Activated CD8-positive, alpha-beta T cell treated with anti-CD3 and anti-CD28 coated beads for 36 hours (primary cell): ENCODE measurements around the gene HOXB5. TPM values are rescaled to one million over a fixed set of nuclear protein-coding genes. Genes with fewer than 3 reads are reported as not detected.
A peak's percentile ranks its signal among the peaks of the same experiment; 100 is the strongest.

Experiments
- ATAC-seq: fragments of 200-7000 bp; cut with Tn5 transposase; one replicate; pipeline ENCODE4 v1.10.0; 2021; ENCODE audit warnings: mild to moderate bottlenecking, moderate library complexity
- CTCF ChIA-PET: fragments of 350-600 bp; sonication (Branson Sonifier 250); formaldehyde crosslinking; loops from one replicate; lab custom pipeline; 2021; ENCODE audit warnings: antibody characterized with exemption; lab: Charles Lee
- POLR2A ChIA-PET: fragments of 350-600 bp; sonication (Branson Sonifier 250); formaldehyde crosslinking; loops from one replicate; lab custom pipeline; 2021; ENCODE audit warnings: antibody characterized with exemption; lab: Charles Lee
- DNase-seq: peaks from one replicate; pipeline ENCODE4 v3.0.0-alpha.2; 2020
- H3K27ac Mint-ChIP-seq: one replicate; pipeline ENCODE4 v1.8.0; 2021; ENCODE audit warnings: mild to moderate bottlenecking, mixed read lengths
- H3K27me3 Mint-ChIP-seq: one replicate; pipeline ENCODE4 v1.8.0; 2021; ENCODE audit warnings: mixed read lengths
- H3K36me3 Mint-ChIP-seq: one replicate; pipeline ENCODE4 v1.8.0; 2021; ENCODE audit warnings: low read depth, mixed read lengths
- H3K4me1 Mint-ChIP-seq: one replicate; pipeline ENCODE4 v1.8.0; 2021; ENCODE audit warnings: low read depth, mixed read lengths
- H3K4me3 Mint-ChIP-seq: one replicate; pipeline ENCODE4 v1.8.0; 2021; ENCODE audit warnings: mild to moderate bottlenecking, moderate library complexity, mixed read lengths
- H3K9me3 Mint-ChIP-seq: one replicate; pipeline ENCODE4 v1.8.0; 2021; ENCODE audit warnings: mixed read lengths
- CTCF ChIP-seq: fragments of 200-600 bp; IDR thresholded peaks from one replicate; pipeline ENCODE4 v1.8.0; 2022; ENCODE audit warnings: antibody characterized with exemption, mild to moderate bottlenecking
- intact Hi-C: fragments of 100-400 bp; cut with micrococcal nuclease; formaldehyde crosslinking; loops from one replicate; pipeline ENCODE4 v1.10.0; 2022
- total RNA-seq, 2 experiments: library from RNA; stranded (reverse); gene quantifications; one replicate each; pipeline ENCODE4 v1.2.3, GENCODE V29; 2021

The HOXB5 gene
- total RNA-seq, 2 experiments from 2014 or later = not detected

DNA sequence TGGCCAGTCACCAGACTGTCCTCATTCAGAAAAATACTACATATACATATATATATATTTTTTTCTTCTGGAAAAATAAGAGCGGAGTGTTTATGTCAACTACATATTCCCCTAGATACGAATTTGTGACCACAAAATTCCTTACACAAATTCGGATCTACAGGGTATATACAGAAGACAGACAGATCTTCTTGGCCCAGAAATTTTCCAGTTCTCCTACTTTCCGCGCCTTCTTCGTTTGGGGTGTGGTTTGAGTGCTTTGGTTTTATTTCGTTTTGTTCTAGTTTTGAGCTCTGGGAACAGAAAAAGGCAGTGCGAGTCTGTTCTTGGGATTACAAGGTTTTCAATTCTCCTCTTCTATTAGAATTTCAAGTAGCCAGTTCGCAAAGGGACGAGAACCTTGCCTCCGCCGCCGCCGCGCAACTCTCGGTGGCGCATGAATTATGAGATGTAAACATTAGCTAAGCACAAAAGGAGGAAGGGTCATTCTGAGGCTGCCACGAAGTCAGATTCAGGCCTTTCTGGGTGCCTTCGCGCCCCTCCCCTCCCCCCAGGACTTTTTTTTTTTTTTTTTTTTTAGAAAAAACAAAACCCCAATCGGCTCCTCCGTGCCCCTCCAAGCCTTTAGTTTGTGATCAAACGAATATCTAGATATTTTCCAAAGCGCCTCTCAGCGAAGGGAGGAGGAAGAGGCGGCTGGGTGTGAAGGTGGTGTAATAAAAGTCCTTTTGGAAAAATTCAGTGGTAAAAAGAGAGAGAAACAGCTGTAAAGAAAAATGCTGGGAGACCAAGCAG lies 13.6 kb downstream of the HOXB5 start:
- ChIA-PET CTCF (interaction anchor here (0.8 to 1.2 kb wide), 3 partner anchors 33 to 316 kb away, joined by 3 read pairs; no protein-coding TSS in a partner anchor), POLR2A (no interaction called here)
- intact Hi-C loops = no loop called here
- ATAC-seq (no peak), DNase-seq (no peak)
- peaks cover 41% of the 10 kb centered on the region for H3K4me1 Mint-ChIP-seq
- peak overlapping the region; percentile 85 for H3K4me3 Mint-ChIP-seq
- H3K36me3 Mint-ChIP-seq = no peaks in the 10 kb centered on the region
- H3K27ac Mint-ChIP-seq = no peak overlapping the region
- TF ChIP-seq CTCF = no peak
- peaks cover 59% of the 10 kb centered on the region for H3K27me3 Mint-ChIP-seq
- no peaks in the 10 kb centered on the region for H3K9me3 Mint-ChIP-seq

GRCh38 chr17:48579471-48579759 lies 14.2 kb downstream of the HOXB5 start:
- peaks cover 54% of the 10 kb centered on the region for H3K27me3 Mint-ChIP-seq
- ChIA-PET CTCF (interaction anchor here (1.1 to 1.9 kb wide), 4 partner anchors 14 to 227 kb away, joined by 3 to 6 read pairs (median 3); partner anchors contain the start of gene HOXB5), POLR2A (interaction anchor here (1.1 kb wide), 1 partner anchor 66 kb away, joined by 4 read pairs; no protein-coding TSS in a partner anchor)
- peak overlapping the region; percentile 85 for H3K4me3 Mint-ChIP-seq
- intact Hi-C loops = no loop called here
- no peaks in the 10 kb centered on the region for H3K36me3 Mint-ChIP-seq
- no peak for TF ChIP-seq CTCF
- H3K4me1 Mint-ChIP-seq = peaks cover 40% of the 10 kb centered on the region
- DNase-seq (no peak), ATAC-seq (no peak)
- no peak overlapping the region for H3K27ac Mint-ChIP-seq
- H3K9me3 Mint-ChIP-seq = no peaks in the 10 kb centered on the region

DNA sequence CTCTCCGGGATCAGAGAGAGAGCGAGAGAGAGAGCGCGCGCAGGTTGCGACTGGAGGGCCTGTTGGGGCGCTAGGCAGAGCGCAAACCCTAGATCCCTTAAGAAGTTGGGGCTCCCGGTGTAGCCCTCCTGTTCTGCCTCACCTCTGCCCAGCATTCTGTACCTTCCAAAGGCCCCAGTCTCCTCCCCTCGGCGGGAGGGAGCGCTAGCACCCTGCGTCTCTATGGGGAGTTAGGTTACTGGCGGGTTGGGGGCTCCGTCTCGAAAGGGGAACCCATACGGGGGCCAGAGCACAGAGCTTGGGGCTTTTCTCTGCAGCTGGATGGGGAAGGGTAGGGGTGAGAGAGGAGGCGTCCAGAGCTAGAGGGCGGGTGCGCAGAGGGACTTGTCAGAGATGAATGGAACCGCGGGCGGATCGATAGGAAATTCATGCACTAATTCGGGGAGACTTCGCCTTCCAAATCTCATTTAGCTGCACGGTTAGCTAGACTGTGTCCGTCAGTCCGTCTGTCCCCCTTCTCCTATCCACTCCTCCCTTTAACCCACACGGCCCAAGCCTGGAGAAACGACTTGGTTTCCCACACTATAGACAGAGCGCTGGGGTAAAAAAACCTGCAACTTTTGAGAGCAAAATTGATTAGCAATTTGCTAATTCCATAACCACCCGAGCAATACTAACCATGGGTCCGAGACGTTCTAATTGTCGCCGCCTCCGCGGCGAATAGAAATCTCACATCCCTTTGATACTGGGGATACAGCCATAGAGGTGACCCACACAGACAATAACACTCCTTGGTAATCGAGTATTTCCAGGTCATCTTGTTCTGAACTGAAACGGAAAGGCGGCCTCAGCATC lies 14.7 kb downstream of the HOXB5 start:
- H3K9me3 Mint-ChIP-seq = no peaks in the 10 kb centered on the region
- H3K4me3 Mint-ChIP-seq = peak overlapping the region; percentile 85
- no peak for TF ChIP-seq CTCF
- H3K27me3 Mint-ChIP-seq = peaks cover 48% of the 10 kb centered on the region
- CTCF ChIA-PET = interaction anchor here (1.1 to 1.9 kb wide), 2 partner anchors 14 to 226 kb away, joined by 3 to 6 read pairs; partner anchors contain the start of gene HOXB5
- POLR2A ChIA-PET = interaction anchor here (1.0 to 1.3 kb wide), 3 partner anchors 9 to 65 kb away, joined by 3 to 4 read pairs (median 3); no protein-coding TSS in a partner anchor
- peak overlapping the region; percentile 69 for H3K27ac Mint-ChIP-seq
- H3K36me3 Mint-ChIP-seq = no peaks in the 10 kb centered on the region
- peaks cover 40% of the 10 kb centered on the region for H3K4me1 Mint-ChIP-seq
- DNase-seq (peak; percentile 35), ATAC-seq (peak; percentile 63)
- intact Hi-C loops = no loop called here

GRCh38 chr17:48577946-48578615 lies 15.5 kb downstream of the HOXB5 start, which contains the start of gene HOXB4:
Gene HOXB4, minus strand, starts transcription at chr17:48578350. Its CDS starts 31 bp downstream, at chr17:48578319.
- peak; percentile 84 for DNase-seq
- H3K27ac Mint-ChIP-seq = peak within 1 kb of the TSS; percentile 72
- peaks cover 40% of the 10 kb centered on the region for H3K4me1 Mint-ChIP-seq
- H3K27me3 Mint-ChIP-seq = peaks cover 42% of the 10 kb centered on the region
- H3K4me3 Mint-ChIP-seq = peak within 1 kb of the TSS; percentile 85
- TF ChIP-seq CTCF = no peak
- ATAC-seq = peak; percentile 76
- H3K9me3 Mint-ChIP-seq = no peaks in the 10 kb centered on the region
- ChIA-PET CTCF (interaction anchor here (1.0 to 1.9 kb wide), 3 partner anchors 15 to 227 kb away, joined by 3 to 6 read pairs (median 3); partner anchors contain the start of gene HOXB5), POLR2A (interaction anchor here (1.0 to 1.9 kb wide), 4 partner anchors 10 to 64 kb away, joined by 3 to 5 read pairs (median 4); no protein-coding TSS in a partner anchor)
- intact Hi-C loops = no loop called here
- no peaks in the 10 kb centered on the region for H3K36me3 Mint-ChIP-seq
